ENCODE results near the gene NHERF1. TPM values are rescaled to one million over a fixed set of nuclear protein-coding genes. Genes with fewer than 3 reads are reported as not detected.

The NHERF1 gene
- total RNA-seq, 4 donors from 2014 or later = 21.9 to 63.4 (median 43.8) TPM

DNA sequence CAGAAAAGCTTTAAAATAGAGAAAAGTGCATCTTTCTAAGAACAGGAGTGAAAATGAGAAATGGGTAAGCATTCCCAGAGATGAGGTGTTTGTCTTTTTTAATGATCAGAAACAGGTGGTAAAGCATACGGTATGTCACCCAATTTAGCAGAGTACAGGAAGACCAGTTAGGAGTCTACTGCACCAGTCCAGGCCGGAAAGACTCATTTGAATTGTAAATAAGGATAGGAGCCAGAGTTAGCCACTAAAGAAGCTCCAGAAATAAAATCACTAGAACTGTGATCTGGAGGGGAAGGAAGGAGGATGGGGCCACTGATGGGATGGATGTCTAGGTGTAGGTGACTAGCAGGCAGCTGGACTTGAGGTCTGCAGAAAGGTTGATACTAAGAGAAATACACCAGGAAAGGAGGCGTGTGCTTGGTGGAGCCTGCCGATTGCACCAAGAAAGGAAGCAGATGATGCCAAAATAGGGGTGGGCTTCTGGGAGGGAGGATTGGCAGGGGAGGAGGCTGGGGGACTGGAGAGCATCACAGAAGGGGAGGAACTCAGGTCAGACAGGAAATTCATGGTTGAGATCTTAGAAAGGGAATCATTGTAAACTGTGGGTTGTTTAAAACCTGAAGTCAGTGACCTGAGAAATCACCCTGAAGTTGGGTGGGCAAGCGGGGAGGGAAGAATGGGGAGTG is 35.8 kb downstream of the NHERF1 start:
- WGBS, 2 donors = 89% methylated on average over 5 of the region's 5 CpGs
- no peak for DNase-seq
- no peak overlapping the region for H3K27ac ChIP-seq
- no peaks in the 10 kb centered on the region for H3K27me3 ChIP-seq
- H3K36me3 ChIP-seq = no peaks in the 10 kb centered on the region
- intact Hi-C loops (cut with DNase I) = no loop called here
- H3K4me1 ChIP-seq = peaks cover 9 to 12% of the 10 kb centered on the region in 2 donors
- no peaks in the 10 kb centered on the region for H3K9me3 ChIP-seq
- TF ChIP-seq CTCF (IDR thresholded peaks at IDR 0.05) (no peak), POLR2A (IDR thresholded peaks at IDR 0.05) (no peak)
- no peak overlapping the region for H3K4me3 ChIP-seq (replicated peaks in 1 of 3)

- Histone ChIP-seq H3K9me3 (no peaks in the 10 kb centered on the region), H3K27me3 (no peaks in the 10 kb centered on the region), H3K4me3 (replicated peaks in 1 of 3) (no peak overlapping the region), H3K4me1 (peaks cover 9 to 12% of the 10 kb centered on the region in 2 donors), H3K27ac (peak overlapping the region in 1 of 3 donors; percentile 28), H3K36me3 (no peaks in the 10 kb centered on the region)
- intact Hi-C loops (cut with DNase I) = loop anchor here (5.0 kb wide), 1 partner anchor 43 kb away; no protein-coding TSS in a partner anchor
- TF ChIP-seq POLR2A (IDR thresholded peaks at IDR 0.05) = no peak
- TF ChIP-seq CTCF (IDR thresholded peaks at IDR 0.05) = peak in 4 of 6 experiments; percentile 5 to 39 (median 30)
- DNase-seq = peak; percentile 46 to 51
- 69 to 76% methylated on average over 17 to 21 of the region's 21 CpGs for WGBS, 2 donors
These were observed 36.9 kb downstream of the NHERF1 start for GRCh38 chr17:74785096-74785980.

- H3K27me3 ChIP-seq = no peaks in the 10 kb centered on the region
- TF ChIP-seq POLR2A (IDR thresholded peaks at IDR 0.05) (no peak), CTCF (IDR thresholded peaks at IDR 0.05) (peak in 1 of 6 experiments; percentile 7)
- no peak overlapping the region for H3K27ac ChIP-seq
- H3K9me3 ChIP-seq = no peaks in the 10 kb centered on the region
- peaks cover 9 to 12% of the 10 kb centered on the region in 2 donors for H3K4me1 ChIP-seq
- intact Hi-C loops (cut with DNase I) = loop anchor here (5.0 kb wide), 1 partner anchor 44 kb away; no protein-coding TSS in a partner anchor
- WGBS, 2 donors = 36 to 43% methylated on average over 9 of the region's 9 CpGs
- H3K4me3 ChIP-seq (replicated peaks in 1 of 3) = no peak overlapping the region
- DNase-seq = peak; percentile 76 to 79
- H3K36me3 ChIP-seq = no peaks in the 10 kb centered on the region
These were observed 37.5 kb downstream of the NHERF1 start for GRCh38 chr17:74785981-74786360.

GRCh38 chr17:74786431-74787055 is 38.1 kb downstream of the NHERF1 start:
- no peaks in the 10 kb centered on the region for H3K9me3 ChIP-seq
- H3K27ac ChIP-seq = no peak overlapping the region
- no peaks in the 10 kb centered on the region for H3K36me3 ChIP-seq
- 81 to 85% methylated on average over 16 of the region's 16 CpGs for WGBS, 2 donors
- H3K27me3 ChIP-seq = no peaks in the 10 kb centered on the region
- intact Hi-C loops (cut with DNase I) = loop anchor here (5.0 kb wide), 1 partner anchor 44 kb away; no protein-coding TSS in a partner anchor
- no peak overlapping the region for H3K4me3 ChIP-seq (replicated peaks in 1 of 3)
- TF ChIP-seq CTCF (IDR thresholded peaks at IDR 0.05) = no peak
- no peak for TF ChIP-seq POLR2A (IDR thresholded peaks at IDR 0.05)
- DNase-seq = no peak
- peaks cover 9 to 17% of the 10 kb centered on the region in 2 donors for H3K4me1 ChIP-seq
